ENCODE measurements around the gene ONECUT3.

DNA sequence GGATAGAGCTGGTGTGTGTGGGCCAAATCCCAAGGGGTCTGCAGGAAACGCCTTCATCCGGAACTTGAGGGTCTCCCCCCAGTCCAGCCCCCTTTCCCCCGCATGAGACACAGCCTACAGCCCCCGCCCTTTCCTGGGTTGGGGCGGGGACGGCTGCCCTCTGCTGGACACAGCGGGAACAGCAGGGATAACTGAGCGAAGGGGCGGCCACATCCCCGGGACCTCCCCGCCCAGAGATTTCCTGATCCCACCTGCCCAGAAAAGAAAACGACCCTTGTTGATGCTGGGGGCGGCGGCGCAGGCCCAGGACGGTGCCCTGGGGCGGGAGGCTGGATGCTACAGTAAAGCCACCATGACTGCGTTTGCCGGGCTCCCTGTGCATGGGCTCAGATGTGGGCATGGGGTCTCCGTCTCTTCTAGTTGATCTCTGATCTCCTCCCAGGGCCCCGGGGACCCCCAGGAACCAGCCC lies 14.2 kb downstream of the ONECUT3 start:
- TF ChIP-seq, protein P1, sequence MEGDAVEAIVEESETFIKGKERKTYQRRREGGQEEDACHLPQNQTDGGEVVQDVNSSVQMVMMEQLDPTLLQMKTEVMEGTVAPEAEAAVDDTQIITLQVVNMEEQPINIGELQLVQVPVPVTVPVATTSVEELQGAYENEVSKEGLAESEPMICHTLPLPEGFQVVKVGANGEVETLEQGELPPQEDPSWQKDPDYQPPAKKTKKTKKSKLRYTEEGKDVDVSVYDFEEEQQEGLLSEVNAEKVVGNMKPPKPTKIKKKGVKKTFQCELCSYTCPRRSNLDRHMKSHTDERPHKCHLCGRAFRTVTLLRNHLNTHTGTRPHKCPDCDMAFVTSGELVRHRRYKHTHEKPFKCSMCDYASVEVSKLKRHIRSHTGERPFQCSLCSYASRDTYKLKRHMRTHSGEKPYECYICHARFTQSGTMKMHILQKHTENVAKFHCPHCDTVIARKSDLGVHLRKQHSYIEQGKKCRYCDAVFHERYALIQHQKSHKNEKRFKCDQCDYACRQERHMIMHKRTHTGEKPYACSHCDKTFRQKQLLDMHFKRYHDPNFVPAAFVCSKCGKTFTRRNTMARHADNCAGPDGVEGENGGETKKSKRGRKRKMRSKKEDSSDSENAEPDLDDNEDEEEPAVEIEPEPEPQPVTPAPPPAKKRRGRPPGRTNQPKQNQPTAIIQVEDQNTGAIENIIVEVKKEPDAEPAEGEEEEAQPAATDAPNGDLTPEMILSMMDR (IDR thresholded peaks at IDR 0.05) = peak; percentile 94
- TF ChIP-seq EZH2 (IDR thresholded peaks at IDR 0.05) (peak; percentile 11), EZH2phosphoT487 (IDR thresholded peaks at IDR 0.05) (peak; percentile 21)
